Uterus (tissue), 2 donors: ENCODE measurements around the gene NUP88.

Experiments
- CTCF ChIP-seq, 4 experiments: fragments of 200-600 bp in 2 of 4; fragments of 450-650 bp in 2 of 4; sonication (generic) in 2 of 4; IDR thresholded peaks; one replicate each; pipeline ENCODE4 v1.5.1; 2016 to 2019; ENCODE audit warnings: antibody characterized with exemption in 4 of 4, mild to moderate bottlenecking in 2 of 4, moderate library complexity in 1 of 4
- POLR2A ChIP-seq, 2 donors: fragments of 450-650 bp; IDR thresholded peaks; one replicate each; pipeline ENCODE4 v1.6.1; 2016; ENCODE audit warnings: antibody characterized with exemption in 2 of 2, mild to moderate bottlenecking in 1 of 2, moderate library complexity in 1 of 2

- TF ChIP-seq CTCF (IDR thresholded peaks at IDR 0.05) (no peak), POLR2A (IDR thresholded peaks at IDR 0.05) (no peak)
Observed at GRCh38 chr17:5370411-5370810, 49.1 kb downstream of the NUP88 start.
